GM20000 (cell line): ENCODE results near the gene PCDH15.

Source experiments
- DNase-seq: peaks from one replicate; pipeline ENCODE4 v3.0.0; 2012; ENCODE audit warnings: low spot score
- TF ChIP-seq, protein P1 (sequence below): IDR thresholded peaks from 2 replicates; pipeline ENCODE4 v1.5.1; 2012; ENCODE audit warnings: mild to moderate bottlenecking, control low read depth; ENCODE audit errors: extremely low read depth, missing control alignments

PCDH15 gene

DNA sequence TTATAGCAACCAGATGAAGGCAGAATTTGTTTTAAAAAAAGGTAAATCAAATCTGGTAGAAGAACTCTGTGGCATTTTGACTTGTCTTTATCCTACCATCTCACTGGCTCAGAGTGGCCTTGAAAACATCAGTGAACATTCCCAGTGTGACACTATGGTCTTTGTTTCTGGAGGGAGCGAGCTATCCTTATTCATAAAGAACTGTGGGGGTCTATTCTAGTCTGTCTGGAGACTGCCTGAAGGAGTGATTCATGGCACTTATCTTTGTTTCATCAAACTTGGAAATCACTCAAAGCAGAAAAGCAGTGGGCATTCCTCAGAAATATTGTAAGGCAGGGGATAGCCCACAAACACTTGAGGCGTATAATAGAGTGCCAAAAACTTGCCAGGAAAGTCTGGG is 719.1 kb downstream of the PCDH15 start:
- TF ChIP-seq, protein P1, sequence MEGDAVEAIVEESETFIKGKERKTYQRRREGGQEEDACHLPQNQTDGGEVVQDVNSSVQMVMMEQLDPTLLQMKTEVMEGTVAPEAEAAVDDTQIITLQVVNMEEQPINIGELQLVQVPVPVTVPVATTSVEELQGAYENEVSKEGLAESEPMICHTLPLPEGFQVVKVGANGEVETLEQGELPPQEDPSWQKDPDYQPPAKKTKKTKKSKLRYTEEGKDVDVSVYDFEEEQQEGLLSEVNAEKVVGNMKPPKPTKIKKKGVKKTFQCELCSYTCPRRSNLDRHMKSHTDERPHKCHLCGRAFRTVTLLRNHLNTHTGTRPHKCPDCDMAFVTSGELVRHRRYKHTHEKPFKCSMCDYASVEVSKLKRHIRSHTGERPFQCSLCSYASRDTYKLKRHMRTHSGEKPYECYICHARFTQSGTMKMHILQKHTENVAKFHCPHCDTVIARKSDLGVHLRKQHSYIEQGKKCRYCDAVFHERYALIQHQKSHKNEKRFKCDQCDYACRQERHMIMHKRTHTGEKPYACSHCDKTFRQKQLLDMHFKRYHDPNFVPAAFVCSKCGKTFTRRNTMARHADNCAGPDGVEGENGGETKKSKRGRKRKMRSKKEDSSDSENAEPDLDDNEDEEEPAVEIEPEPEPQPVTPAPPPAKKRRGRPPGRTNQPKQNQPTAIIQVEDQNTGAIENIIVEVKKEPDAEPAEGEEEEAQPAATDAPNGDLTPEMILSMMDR: no peak
- no peak for DNase-seq

DNA sequence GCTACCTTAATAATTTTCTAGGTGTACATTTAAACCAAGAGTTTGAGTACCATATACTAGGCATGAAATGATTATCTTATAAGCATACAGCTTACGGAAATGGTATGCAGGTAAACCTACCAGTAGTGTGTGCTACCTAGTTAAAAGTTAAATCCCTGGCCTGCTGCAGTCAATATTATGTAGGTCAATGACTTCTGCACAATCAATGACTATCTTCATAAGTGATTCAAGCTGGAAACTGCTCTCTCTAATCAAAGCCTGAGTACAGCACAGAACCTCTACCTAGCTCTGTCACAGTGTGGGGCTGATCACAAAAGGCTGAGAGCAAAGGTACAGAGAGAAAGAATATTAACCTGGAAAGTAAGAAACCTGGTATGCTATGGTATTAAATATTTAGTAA is 733.7 kb downstream of the PCDH15 start:
- DNase-seq: no peak
- TF ChIP-seq, protein P1: no peak

DNA sequence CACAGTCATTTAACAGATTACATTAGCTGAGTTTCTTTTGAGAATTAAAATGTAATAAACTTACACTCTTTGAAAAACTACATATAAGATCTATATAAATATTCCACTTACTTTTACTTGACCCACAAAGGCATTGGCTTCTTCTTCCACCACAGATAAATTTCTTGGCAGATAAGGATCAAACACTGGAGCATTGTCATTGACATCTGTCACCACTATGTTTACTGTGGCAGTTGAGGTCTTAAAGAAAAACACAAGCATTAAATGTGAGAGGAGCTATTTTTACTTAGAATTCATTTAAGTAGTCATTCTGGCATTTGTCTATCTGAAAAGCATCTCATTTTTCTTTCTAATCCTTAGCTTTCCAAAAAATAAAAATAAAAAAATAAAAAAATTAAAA is 734.4 kb downstream of the PCDH15 start:
- no peak for DNase-seq

DNA sequence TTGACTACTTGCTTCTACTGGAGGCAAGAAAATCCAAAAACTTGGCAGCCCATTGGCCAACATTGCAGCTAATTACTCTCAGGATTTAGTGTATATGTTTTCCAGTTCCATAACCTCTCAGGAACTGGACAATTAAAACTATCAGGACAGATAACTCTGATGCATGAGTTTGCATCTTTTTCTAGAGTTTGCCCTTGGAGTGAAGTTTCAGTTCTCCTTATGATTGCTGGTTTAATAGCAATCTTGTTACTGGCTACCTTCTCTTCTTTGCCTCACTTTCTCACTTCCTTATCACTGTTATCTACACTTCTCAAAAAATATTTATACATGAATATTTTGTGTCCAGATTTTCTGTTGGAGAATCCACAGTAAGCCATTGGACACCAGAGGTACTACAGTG is 735.9 kb downstream of the PCDH15 start:
- TF ChIP-seq, protein P1: no peak
- no peak for DNase-seq

More for the DNA sequence above, 734.4 kb downstream of the PCDH15 start:
- TF ChIP-seq, protein P1: no peak

DNA sequence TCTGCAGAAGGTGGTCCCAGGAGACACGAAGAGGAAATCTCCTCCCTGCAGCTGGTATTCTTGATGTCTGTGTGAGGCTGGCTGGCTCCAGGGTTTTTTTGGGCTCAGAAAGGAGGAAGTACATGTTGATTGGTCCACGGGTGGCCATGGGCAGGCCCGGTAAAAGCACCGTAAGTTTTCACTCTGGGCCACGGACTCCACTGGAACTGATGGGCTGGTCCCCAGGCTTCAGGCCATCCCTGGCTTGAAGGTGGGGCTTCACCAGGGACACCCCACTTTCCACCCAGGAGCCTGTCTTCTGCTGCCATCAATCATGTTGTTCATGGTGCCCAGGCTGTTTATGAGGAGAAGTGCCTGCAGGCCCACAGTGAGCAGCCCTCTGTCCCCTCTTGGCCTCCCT is 736.8 kb downstream of the PCDH15 start:
- DNase-seq: no peak
- TF ChIP-seq, protein P1: no peak

DNA sequence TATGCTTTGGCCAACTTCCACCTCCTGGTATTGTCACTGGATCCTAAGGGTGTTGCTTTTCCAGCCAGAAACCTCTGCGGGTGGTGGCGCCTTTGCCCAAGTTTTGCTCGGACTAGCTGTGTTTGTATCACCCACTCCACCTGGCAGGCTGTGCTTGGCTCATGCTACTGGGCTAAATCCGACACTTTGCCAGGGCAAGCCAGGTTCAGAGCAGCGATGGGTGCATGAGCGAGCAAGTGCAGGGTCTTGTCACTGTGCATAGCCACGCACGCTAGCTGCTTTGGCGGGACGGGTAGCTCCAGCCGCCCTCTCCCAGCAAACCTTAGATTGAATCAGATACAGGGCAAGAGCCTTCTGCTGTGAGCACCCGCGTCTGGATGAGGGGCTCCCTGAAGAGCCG is 737.5 kb downstream of the PCDH15 start:
- TF ChIP-seq, protein P1: no peak
- no peak for DNase-seq

DNA sequence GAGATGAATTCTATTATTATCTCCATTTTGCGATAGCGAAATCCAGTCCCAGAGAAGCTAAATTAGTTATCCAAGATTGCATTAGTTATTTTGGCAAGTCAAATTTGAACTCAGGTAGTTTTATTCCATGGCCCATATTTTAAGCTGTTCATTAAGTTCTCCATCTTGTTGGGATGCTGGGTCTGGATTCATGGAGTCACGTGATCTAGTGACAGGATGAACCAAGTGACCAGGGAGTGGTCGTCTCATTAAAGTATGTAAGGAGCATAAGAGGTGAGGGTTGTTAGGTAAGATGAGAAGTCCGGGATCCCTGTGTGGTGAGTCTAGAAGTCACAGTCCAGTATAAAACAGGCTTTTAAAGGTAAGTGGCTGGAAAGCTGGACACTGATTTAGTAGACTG is 740.5 kb downstream of the PCDH15 start:
- no peak for DNase-seq
- TF ChIP-seq, protein P1: no peak

DNA sequence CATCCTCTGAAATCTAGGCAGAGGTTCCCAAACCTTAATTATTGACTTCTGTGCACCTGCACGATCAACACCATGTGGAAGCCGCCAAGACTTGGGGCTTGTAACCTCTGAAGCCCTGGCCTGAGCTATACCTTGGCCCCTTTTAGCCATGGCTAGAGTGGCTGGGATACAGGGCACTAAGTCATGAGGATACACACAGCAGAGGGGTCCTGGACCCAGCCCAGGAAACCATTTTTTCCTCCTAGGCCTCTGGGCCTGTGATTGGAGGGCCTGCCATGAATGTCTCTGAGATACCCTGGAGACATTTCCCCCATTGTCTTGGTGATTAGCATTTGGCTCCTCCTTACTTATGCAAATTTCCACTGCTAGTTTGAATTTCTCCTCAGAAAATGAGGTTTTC is 743.7 kb downstream of the PCDH15 start:
- TF ChIP-seq, protein P1: no peak
- no peak for DNase-seq
